ENCODE results near the gene HACD2. TPM values are rescaled to one million over a fixed set of nuclear protein-coding genes. Genes with fewer than 3 reads are reported as not detected.

The HACD2 gene
- total RNA-seq, 4 donors from 2014 or later, result 11.9 to 70.5 (median 48.2) TPM

DNA sequence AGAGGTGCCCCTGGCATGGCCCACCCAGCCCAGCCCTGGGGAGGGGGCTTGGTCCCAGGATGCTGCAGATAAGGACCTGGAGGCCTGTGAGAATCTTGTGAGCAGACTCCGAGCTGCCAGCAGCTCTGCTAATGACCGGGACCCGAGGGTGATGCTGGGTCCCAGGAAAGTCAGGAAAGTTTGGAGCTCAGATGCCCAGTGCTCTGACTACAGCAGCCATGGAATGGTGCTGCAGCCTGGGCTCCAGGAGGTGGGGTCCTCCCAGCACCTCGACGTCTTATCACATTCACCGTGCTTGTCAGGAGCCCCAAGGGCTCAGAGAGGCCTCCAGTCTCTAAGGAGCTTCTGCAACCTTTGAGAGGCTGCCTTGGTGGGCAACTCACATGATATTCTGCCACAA is 101.7 kb downstream of the HACD2 start:
- no peak for TF ChIP-seq POLR2A (IDR thresholded peaks at IDR 0.05)
- TF ChIP-seq, protein P1, sequence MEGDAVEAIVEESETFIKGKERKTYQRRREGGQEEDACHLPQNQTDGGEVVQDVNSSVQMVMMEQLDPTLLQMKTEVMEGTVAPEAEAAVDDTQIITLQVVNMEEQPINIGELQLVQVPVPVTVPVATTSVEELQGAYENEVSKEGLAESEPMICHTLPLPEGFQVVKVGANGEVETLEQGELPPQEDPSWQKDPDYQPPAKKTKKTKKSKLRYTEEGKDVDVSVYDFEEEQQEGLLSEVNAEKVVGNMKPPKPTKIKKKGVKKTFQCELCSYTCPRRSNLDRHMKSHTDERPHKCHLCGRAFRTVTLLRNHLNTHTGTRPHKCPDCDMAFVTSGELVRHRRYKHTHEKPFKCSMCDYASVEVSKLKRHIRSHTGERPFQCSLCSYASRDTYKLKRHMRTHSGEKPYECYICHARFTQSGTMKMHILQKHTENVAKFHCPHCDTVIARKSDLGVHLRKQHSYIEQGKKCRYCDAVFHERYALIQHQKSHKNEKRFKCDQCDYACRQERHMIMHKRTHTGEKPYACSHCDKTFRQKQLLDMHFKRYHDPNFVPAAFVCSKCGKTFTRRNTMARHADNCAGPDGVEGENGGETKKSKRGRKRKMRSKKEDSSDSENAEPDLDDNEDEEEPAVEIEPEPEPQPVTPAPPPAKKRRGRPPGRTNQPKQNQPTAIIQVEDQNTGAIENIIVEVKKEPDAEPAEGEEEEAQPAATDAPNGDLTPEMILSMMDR (IDR thresholded peaks at IDR 0.05), result no peak
- TF ChIP-seq EP300 (IDR thresholded peaks at IDR 0.05; ENCODE audit: low read depth), result no peak
- TF ChIP-seq POLR2AphosphoS5 (IDR thresholded peaks at IDR 0.05), result no peak
- 89% methylated on average over 4 of the region's 6 CpGs; no CpG with 5 or more reads in 1 of the 2 donors for WGBS, 2 donors (ENCODE audit: low coverage in 1 of 2)
- in situ Hi-C loops (cut with MboI; ENCODE audit: low pct_ligation_motif_present in 1 of 4, low pct_unique_long_range_greater_than_20kb in 1 of 4, low sequenced_read_pairs in 3 of 4) (loop anchor here in 3 of 4 donors (10.0 to 25.0 kb wide), 3 partner anchors 146 to 158 kb away; no protein-coding TSS in a partner anchor), intact Hi-C loops (cut with DNase I; ENCODE audit: low total_unique reads) (no loop called here)
- Histone ChIP-seq H3K27me3 (no peaks in the 10 kb centered on the region), H3K27ac (no peak overlapping the region), H3K4me1 (no peaks in the 10 kb centered on the region), H3K9me3 (no peaks in the 10 kb centered on the region), H3K36me3 (no peaks in the 10 kb centered on the region), H3K4me3 (no peak overlapping the region)
- DNase-seq, result no peak

DNA sequence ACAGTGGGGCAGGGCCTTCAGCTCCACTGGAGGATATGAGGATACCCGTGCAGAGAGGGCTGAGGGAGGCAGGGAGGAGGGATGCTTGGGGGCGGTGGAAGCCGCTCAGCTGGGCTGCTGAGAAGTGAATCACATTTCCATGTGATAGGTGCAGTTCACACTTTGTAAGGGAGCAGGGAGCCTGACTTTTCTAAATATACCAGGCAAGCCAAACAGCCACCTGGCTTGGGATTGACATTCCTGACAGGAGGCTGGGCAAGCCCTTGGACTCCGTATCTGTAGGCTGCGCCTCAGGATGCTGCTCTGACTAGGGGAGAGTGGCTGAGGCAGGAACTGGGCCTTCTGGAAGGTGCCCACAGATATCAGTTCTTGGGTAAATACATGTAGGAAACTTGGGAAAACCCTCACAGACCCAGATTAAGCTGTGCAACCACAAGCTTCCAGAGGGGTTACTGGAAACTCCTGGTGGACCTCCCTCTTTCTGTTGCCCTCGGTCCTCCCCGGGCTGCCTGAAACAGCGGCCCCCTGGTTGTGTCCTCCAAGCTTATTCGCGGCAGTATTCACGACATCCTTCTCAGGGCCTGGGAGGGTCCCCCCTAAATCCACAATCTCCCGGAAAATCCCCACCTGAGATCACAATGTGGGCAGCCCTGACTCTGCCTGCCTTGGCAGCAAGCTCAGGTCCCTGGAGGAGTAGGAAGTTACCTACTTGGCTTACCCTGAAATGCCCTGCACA is 103.0 kb downstream of the HACD2 start:
- WGBS, 2 donors (ENCODE audit: low coverage in 1 of 2), result 87% methylated on average over 12 of the region's 12 CpGs; no CpG with 5 or more reads in 1 of the 2 donors
- no peak for DNase-seq
- intact Hi-C loops (cut with DNase I; ENCODE audit: low total_unique reads), result no loop called here
- H3K4me3 ChIP-seq, result no peak overlapping the region
- no peak for TF ChIP-seq POLR2A (IDR thresholded peaks at IDR 0.05)
- no peak for TF ChIP-seq POLR2AphosphoS5 (IDR thresholded peaks at IDR 0.05)
- TF ChIP-seq, protein P1 (IDR thresholded peaks at IDR 0.05), result no peak
- no peak for TF ChIP-seq EP300 (IDR thresholded peaks at IDR 0.05; ENCODE audit: low read depth)
- no peaks in the 10 kb centered on the region for H3K36me3 ChIP-seq
- no peaks in the 10 kb centered on the region for H3K4me1 ChIP-seq
- H3K9me3 ChIP-seq, result no peaks in the 10 kb centered on the region
- in situ Hi-C loops (cut with MboI; ENCODE audit: low pct_ligation_motif_present in 1 of 4, low pct_unique_long_range_greater_than_20kb in 1 of 4, low sequenced_read_pairs in 3 of 4), result loop anchor here in 3 of 4 donors (10.0 to 25.0 kb wide), 3 partner anchors 145 to 157 kb away; no protein-coding TSS in a partner anchor
- no peak overlapping the region for H3K27ac ChIP-seq
- H3K27me3 ChIP-seq, result no peaks in the 10 kb centered on the region

DNA sequence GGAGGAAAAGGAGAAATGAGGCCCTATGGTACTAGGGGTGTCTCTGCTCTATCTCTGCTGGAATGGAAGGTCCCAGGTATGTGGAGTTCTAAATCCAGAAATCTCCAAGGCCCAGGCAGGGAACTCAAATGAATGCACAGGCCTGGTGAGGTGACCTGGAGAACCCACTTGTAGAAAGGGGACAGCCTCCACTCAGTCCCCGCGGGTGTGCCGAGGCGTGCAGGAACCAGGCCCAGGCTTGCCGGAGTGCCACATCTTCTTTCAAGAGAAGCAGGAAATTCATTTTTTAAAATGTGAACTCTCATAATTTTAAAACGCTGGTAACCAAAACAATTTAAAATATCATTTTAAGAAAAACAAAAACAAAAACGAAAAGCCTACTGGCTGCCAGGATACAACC is 103.8 kb downstream of the HACD2 start:
- in situ Hi-C loops (cut with MboI; ENCODE audit: low pct_ligation_motif_present in 1 of 4, low pct_unique_long_range_greater_than_20kb in 1 of 4, low sequenced_read_pairs in 3 of 4) (loop anchor here in 3 of 4 donors (10.0 to 25.0 kb wide), 3 partner anchors 144 to 156 kb away; no protein-coding TSS in a partner anchor), intact Hi-C loops (cut with DNase I; ENCODE audit: low total_unique reads) (no loop called here)
- H3K4me3 ChIP-seq, result no peak overlapping the region
- no peaks in the 10 kb centered on the region for H3K36me3 ChIP-seq
- no peak overlapping the region for H3K27ac ChIP-seq
- no peaks in the 10 kb centered on the region for H3K9me3 ChIP-seq
- no peaks in the 10 kb centered on the region for H3K4me1 ChIP-seq
- TF ChIP-seq POLR2A (IDR thresholded peaks at IDR 0.05) (no peak), POLR2AphosphoS5 (IDR thresholded peaks at IDR 0.05) (no peak), EP300 (IDR thresholded peaks at IDR 0.05; ENCODE audit: low read depth) (no peak)
- TF ChIP-seq, protein P1 (IDR thresholded peaks at IDR 0.05), result no peak
- WGBS, 2 donors (ENCODE audit: low coverage in 1 of 2), result 50 to 86% methylated on average over 1 to 7 of the region's 7 CpGs
- H3K27me3 ChIP-seq, result no peaks in the 10 kb centered on the region
- no peak for DNase-seq

DNA sequence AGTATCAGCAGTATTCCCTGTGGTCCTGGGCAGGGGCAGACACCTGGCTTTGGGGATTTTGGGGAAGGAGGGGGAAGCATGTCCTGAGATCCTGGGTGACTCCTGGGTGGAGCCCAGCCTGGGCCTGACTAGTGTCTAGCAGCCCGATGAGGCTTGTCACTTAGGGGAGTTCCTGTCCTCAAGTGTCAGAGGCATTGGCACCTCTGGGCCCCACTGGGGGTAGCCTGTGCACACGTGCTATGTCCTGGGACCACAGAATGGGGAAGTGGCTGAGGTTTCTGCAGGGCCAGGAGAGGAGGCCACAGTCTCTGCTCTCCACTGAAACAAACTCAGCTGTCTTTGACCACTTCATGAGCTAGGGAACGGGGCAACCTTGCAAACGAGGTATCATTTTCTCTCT is 104.4 kb downstream of the HACD2 start:
- no peak for TF ChIP-seq POLR2AphosphoS5 (IDR thresholded peaks at IDR 0.05)
- Histone ChIP-seq H3K9me3 (no peaks in the 10 kb centered on the region), H3K27me3 (no peaks in the 10 kb centered on the region), H3K4me1 (no peaks in the 10 kb centered on the region), H3K4me3 (no peak overlapping the region), H3K27ac (no peak overlapping the region), H3K36me3 (no peaks in the 10 kb centered on the region)
- intact Hi-C loops (cut with DNase I; ENCODE audit: low total_unique reads) (no loop called here), in situ Hi-C loops (cut with MboI; ENCODE audit: low pct_ligation_motif_present in 1 of 4, low pct_unique_long_range_greater_than_20kb in 1 of 4, low sequenced_read_pairs in 3 of 4) (loop anchor here in 3 of 4 donors (10.0 to 25.0 kb wide), 3 partner anchors 143 to 156 kb away; no protein-coding TSS in a partner anchor)
- WGBS, 2 donors (ENCODE audit: low coverage in 1 of 2), result 71% methylated on average over 4 of the region's 4 CpGs; no CpG with 5 or more reads in 1 of the 2 donors
- no peak for DNase-seq
